Kidney epithelial cell (primary cell): ENCODE measurements around the gene NFILZ. TPM values are rescaled to one million over a fixed set of nuclear protein-coding genes. Genes with fewer than 3 reads are reported as not detected.

Source experiments
- DNase-seq: peaks from one replicate; pipeline ENCODE4 v3.0.0-alpha.2; 2010; ENCODE audit warnings: low read depth
- H3K27me3 ChIP-seq: 2 replicates; pipeline ENCODE4 v1.6.0; 2011; ENCODE audit warnings: low read length; ENCODE audit not compliant: control insufficient read depth, insufficient read depth
- H3K36me3 ChIP-seq: 2 replicates; pipeline ENCODE4 v1.5.1; 2011; ENCODE audit warnings: low read length; ENCODE audit not compliant: control insufficient read depth, insufficient read depth
- H3K4me3 ChIP-seq: 2 replicates; pipeline ENCODE4 v1.5.1; 2011; ENCODE audit warnings: low read depth, mild to moderate bottlenecking, control low read depth, low read length
- CTCF ChIP-seq: IDR thresholded peaks from 2 replicates; pipeline ENCODE4 v1.5.1; 2011; ENCODE audit warnings: mild to moderate bottlenecking, moderate library complexity, low read length, control low read depth, inconsistent platforms; ENCODE audit not compliant: insufficient read depth, poor library complexity, severe bottlenecking
- total RNA-seq: library from RNA; depleted of rRNA; stranded (reverse); fragments of >200 nt; gene quantifications from 2 replicates; pipeline ENCODE4 v1.2.3, GENCODE V29; 2015

NFILZ gene
- total RNA-seq, 1 donor from 2014 or later = not detected

GRCh38 chr19:8641908-8642547, 11.6 kb downstream of the NFILZ start:
- TF ChIP-seq CTCF = peak; percentile 31
- Histone ChIP-seq H3K27me3 (no peaks in the 10 kb centered on the region), H3K36me3 (no peaks in the 10 kb centered on the region), H3K4me3 (no peak overlapping the region)
- DNase-seq = no peak

- H3K4me3 ChIP-seq = no peak overlapping the region
- TF ChIP-seq CTCF = no peak
These were observed 12.1 kb downstream of the NFILZ start for GRCh38 chr19:8642561-8642960.

GRCh38 chr19:8643860-8644653, 13.6 kb downstream of the NFILZ start:
- DNase-seq = no peak
- no peak overlapping the region for H3K4me3 ChIP-seq
- H3K36me3 ChIP-seq = no peaks in the 10 kb centered on the region
- no peaks in the 10 kb centered on the region for H3K27me3 ChIP-seq
- no peak for TF ChIP-seq CTCF

More at GRCh38 chr19:8642561-8642960, 12.1 kb downstream of the NFILZ start:
- no peak for DNase-seq
- Histone ChIP-seq H3K36me3 (no peaks in the 10 kb centered on the region), H3K27me3 (no peaks in the 10 kb centered on the region)

GRCh38 chr19:8648240-8648639, 17.8 kb downstream of the NFILZ start:
- Histone ChIP-seq H3K36me3 (no peaks in the 10 kb centered on the region), H3K27me3 (no peaks in the 10 kb centered on the region), H3K4me3 (no peak overlapping the region)
- TF ChIP-seq CTCF = no peak
- DNase-seq = no peak

GRCh38 chr19:8654591-8655339, 24.3 kb downstream of the NFILZ start:
- TF ChIP-seq CTCF = peak; percentile 97
- no peak for DNase-seq
- no peak overlapping the region for H3K4me3 ChIP-seq
- H3K27me3 ChIP-seq = no peaks in the 10 kb centered on the region
- H3K36me3 ChIP-seq = no peaks in the 10 kb centered on the region
